D341Med (cell line): ENCODE measurements around the gene CDC26.
"Not testable (repeated sequence)": the region's sequence is repeated elsewhere in the genome, so short reads cannot be mapped to it uniquely, and the experiment has no call there.

ENCODE experiments used
- DNase-seq: peaks from one replicate; pipeline ENCODE4 v3.0.0; 2012; ENCODE audit warnings: low spot score

CDC26 gene

DNA sequence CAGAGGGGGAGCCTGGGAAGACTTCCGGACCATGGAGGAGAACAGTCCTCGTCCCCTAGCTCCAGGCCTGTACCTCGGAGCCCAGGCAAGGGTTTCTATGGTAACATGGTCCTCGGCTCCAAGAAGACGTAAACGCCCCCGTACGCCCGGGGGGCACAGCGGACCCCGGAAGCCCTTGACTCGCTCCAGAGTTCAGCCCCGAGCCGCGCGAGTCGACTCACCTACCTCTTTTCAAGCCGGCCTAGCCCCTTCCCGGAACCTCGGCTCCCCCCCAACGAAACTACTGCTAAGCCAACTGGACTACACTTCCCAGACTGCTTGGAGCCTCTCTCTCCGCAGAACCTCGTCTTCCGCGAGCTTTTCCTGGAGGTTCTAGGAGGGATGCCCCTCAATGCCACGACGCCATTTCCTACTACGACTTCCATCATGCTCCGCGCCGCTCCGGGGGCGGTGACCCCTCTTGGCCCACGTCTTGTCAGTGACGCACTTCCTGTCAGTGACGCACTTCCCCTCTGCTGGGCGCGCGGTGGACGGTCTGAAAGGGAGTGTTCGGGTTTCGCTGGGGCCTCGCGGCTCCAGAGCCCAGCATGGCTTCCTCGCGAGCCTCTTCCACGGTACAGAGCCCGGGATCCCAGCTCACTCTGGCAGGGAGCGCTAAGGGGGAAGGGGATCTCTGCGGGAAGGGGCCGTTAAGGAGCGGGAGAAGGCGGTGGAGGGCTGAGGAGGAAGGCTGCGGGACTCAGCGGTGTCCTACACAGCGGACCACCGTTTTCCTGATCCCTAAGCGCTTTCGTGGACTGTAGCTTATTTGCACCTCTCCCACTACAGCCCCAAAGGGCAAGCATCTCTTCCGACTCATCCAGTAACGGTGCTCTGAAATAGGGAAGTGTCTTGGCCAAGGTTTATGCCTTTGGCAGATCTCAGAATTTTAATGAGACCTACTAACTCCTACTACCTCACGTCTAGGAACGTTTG is at the start of gene CDC26, which contains the start of gene PRPF4:
CDC26 (minus strand) TSS at position 416 of the 975 bp plus-strand sequence. CDS start 3,065 bp downstream, outside the sequence.
PRPF4 (plus strand) TSS at position 502 of the 975 bp plus-strand sequence; CDS start at position 588, 86 bp downstream.
- peak; percentile 97 for DNase-seq

GRCh38 chr9:113322671-113323070 is 47.3 kb upstream of the CDC26 start:
- no peak for DNase-seq

- no peak for DNase-seq
Observed at GRCh38 chr9:113320051-113320450, 44.7 kb upstream of the CDC26 start.

DNA sequence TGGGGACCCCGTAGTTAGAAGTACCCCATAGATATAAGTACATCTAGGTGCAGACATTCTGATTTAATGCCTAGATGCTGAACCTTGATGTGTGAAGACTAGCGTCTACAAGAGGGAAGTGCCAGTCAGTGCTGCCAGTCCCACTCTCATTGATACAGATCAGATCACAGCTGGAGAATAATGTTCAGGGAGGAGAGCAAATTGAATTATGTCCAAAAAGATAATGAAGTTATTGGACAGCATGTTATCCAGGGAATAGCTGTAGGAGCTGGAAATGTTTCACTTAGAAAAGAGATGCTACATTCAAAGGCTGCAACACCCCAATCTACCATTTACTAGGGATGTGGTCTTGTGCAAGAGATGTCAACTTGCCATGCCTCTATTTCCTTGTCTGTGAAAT is 43.7 kb upstream of the CDC26 start:
- DNase-seq: no peak

GRCh38 chr9:113317777-113318176 is 42.4 kb upstream of the CDC26 start:
- DNase-seq: no peak

- no peak for DNase-seq
Observed at GRCh38 chr9:113316030-113316429, 40.7 kb upstream of the CDC26 start.

DNA sequence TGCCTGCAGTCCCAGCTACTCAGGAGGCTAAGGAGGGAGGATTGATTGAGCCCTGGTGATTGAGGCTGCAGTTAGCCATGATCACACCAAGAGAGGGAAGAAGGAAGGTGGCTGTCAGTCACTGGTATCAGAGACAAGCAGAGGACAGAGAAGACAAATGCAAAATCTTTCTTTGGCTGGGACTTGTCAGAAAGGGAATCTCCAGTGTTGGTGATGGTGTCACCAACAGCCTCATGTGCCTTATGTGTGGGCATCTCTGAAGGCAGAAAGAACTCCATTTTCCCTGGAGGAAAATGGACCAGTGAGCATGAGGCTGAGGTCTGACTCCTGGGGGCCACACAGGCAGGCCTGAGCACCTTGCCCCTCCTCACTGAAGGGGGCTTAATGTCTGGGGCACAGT is 39.9 kb upstream of the CDC26 start:
- DNase-seq: no peak

DNA sequence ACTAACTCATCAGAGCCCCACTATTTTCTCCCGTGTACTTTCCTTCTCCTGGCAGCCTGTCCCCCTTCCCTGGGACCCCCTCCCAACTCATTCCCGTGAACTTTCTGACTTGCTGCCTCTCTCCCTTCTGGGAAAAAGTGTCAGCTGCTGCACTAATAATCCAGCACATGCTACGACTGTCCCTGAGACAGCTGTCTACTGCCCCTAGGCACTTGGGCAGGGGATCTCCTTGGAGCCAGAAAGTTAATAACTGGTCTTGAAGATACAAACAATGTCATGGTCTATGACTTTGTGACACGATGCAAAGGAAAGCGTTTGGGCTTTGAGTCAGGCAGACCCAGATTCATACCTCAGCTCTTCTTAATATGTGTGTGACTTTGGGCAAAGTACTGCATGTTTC is 37.9 kb upstream of the CDC26 start:
- DNase-seq: no peak

DNA sequence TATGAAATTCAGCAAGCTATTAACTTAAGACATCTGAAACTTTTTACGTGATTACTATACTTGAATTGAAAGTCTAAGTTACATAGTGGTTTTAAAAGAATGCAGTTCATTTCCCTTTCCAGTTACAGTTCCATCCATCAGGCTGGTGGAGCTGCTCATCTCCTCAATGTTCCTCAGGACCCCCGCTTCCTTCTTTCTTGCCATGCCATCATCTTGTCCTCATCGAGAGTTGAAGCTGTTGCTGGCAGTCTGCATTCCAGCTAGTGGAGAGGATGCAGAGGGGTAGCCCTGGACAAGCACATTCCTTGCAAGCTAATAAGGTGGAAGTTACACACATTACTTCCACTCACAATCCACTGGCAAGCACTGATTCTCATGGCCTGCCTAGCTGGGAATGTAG is 36.6 kb upstream of the CDC26 start:
- DNase-seq: no peak

DNA sequence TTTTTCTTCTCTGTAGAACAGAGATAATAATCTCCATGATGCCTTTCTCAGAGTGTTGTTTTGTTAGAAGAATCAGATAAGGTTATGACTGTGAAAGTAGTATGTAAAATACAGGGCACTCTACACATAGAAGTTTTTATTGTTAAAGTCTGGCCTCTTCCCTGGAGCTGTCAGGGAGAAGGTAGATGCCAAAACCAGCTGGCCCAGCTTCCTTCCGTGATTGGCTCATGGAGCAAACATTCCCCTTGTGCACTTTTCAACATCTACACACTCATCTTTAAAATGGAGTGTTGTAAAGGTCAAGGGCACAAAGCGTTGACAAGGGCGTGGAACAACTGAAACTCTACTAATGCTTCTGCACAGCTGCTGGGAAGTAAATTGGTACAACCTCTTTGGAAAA is 35.2 kb upstream of the CDC26 start:
- no peak for DNase-seq

- peak; percentile 61 for DNase-seq
Observed at GRCh38 chr9:113309204-113309813, 33.9 kb upstream of the CDC26 start.

- DNase-seq: no peak
Observed at GRCh38 chr9:113307396-113307975, 32.1 kb upstream of the CDC26 start.

DNA sequence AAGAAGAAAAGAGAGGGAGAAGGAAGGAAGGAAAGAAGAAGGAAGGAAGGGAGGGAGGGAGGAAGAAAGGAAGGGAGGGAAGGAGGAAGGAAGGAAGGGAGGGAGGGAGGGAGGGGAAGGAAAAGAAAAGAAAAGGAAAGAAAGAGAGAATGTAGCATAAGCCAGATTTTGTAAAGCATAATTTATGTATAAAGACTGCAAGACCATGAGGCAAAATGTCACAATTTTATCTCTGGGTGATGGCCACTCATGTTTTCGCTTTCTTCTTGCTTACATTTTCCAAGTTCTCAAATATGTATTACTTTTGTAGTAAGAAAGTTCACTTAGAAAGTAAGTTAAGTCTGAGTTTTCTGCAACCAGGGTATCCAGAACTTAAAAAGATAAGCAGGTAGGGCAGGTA is 31.2 kb upstream of the CDC26 start:
- no peak for DNase-seq

- no peak for DNase-seq
Observed at GRCh38 chr9:113302792-113303418, 27.5 kb upstream of the CDC26 start, which contains the start of gene RNF183. RNF183 (minus strand) TSS chr9:113303376; CDS start chr9:113298184, 5,192 bp downstream.

DNA sequence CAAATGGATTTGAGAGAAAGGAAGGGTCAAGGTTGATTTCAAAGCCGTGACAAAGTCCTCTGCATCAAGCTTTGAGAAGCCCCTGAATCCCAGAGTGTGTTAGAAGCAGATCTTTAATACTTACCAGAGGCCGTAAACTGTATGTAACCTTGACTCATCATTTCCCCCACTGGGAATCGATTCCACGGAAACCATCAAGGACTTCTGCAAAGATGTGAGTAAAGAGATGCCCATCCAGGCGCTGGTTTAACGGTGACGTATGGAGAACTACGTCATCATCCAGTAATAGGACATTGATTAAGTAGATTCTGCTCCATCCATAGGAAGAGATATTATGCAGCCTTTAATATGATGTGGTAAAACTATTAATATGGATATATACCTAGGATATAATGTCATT is 26.2 kb upstream of the CDC26 start:
- no peak for DNase-seq

DNA sequence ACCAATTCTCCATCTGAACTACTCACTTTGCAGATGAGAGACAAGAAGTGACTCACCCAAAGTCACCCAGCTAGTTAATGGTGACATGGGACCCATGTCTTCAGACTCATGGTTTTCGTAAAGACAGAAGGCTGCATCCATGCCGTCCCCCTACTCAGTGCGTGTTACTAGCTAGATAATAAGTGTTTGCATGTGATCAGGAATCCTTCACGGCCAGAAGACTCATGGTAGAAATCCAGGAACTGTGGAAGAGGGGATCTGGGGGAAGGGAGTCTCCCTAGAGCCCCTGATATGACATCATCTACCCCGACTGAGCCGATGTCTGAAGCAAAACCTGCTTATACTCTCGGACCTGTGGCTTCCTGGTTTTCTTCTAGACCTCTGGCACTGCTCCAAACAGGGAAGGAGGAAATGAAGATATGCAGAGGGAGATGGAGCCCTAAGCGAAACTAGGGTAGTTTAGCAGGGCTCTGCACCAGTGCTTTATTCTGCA is 24.5 kb upstream of the CDC26 start:
- DNase-seq: no peak

GRCh38 chr9:113298924-113299770 is 23.8 kb upstream of the CDC26 start:
- DNase-seq: no peak

- DNase-seq: no peak
Observed at GRCh38 chr9:113298311-113298710, 22.9 kb upstream of the CDC26 start.

- DNase-seq: peak; percentile 66
Observed at GRCh38 chr9:113296796-113297558, 21.6 kb upstream of the CDC26 start.

DNA sequence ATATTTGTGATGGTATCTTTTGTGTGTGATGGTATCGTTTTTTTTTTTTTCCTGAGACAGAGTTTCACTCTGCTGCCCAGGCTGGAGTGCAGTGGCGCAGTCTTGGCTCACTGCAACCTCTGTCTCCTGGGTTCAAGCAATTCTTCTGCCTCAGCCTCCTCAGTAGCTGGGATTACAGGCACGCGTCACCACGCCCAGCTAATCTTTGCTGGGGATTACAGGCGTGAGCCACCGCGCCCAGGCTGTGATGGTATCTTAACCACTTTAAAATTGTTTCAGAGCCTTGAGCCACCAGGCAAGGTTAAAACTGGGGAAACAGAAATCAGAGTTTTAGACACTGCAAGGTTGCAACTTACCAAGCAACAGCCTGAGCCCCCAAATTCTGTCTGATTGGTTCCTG is 20.9 kb upstream of the CDC26 start:
- DNase-seq: not testable (repeated sequence)
